ENCODE measurements around the gene CEACAM1. TPM values are rescaled to one million over a fixed set of nuclear protein-coding genes. Genes with fewer than 3 reads are reported as not detected.

The CEACAM1 gene
- total and polyA plus RNA-seq, 9 of the 15 experiments (the other 6 are each of a cell fraction or from before 2014, with no cell fraction given), result 0.04 to 0.16 (median 0.10) TPM; not detected in 1

DNA sequence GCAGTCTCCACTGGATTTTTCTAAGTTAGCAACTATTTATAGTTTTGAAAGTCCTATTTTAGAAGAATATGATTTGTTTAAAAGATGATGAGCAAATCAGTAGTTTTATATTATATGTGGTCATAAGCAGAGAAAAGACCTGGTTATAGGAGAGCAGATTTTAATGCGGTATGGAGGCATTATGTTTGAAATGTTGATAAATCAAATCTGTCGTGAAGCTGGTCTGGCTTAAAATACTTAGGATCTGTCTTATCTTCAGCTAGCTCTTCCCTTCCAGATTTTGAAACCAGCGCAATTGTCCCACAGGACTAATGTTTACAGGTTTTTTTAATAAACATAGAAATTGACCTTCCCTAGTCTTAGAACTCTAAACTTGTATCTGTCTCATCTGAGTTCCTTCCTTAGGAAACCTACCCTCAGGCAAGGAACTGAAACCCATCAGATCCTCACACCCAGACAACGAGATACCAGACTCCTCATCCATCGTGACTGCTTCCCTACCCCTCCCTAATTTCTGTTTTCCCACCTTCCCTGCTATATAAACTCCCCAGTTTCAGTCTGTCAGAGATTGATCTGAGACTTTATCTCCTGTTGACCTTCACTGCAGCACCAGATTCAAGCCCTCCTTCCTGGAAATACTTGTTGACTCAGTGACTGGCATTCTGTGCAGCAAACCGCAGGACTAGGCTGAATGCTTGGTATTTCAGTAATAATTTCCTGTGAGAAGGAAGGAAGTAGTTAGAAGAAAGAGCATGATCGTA, 47.8 kb downstream of the CEACAM1 start (continued):
- TF ChIP-seq, protein P1, sequence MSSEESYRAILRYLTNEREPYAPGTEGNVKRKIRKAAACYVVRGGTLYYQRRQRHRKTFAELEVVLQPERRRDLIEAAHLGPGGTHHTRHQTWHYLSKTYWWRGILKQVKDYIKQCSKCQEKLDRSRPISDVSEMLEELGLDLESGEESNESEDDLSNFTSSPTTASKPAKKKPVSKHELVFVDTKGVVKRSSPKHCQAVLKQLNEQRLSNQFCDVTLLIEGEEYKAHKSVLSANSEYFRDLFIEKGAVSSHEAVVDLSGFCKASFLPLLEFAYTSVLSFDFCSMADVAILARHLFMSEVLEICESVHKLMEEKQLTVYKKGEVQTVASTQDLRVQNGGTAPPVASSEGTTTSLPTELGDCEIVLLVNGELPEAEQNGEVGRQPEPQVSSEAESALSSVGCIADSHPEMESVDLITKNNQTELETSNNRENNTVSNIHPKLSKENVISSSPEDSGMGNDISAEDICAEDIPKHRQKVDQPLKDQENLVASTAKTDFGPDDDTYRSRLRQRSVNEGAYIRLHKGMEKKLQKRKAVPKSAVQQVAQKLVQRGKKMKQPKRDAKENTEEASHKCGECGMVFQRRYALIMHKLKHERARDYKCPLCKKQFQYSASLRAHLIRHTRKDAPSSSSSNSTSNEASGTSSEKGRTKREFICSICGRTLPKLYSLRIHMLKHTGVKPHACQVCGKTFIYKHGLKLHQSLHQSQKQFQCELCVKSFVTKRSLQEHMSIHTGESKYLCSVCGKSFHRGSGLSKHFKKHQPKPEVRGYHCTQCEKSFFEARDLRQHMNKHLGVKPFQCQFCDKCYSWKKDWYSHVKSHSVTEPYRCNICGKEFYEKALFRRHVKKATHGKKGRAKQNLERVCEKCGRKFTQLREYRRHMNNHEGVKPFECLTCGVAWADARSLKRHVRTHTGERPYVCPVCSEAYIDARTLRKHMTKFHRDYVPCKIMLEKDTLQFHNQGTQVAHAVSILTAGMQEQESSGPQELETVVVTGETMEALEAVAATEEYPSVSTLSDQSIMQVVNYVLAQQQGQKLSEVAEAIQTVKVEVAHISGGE (CRISPR knock-in tag; IDR thresholded peaks at IDR 0.05), result no peak
- TF ChIP-seq STAG1 (CRISPR knock-in tag; IDR thresholded peaks at IDR 0.05; ENCODE audit: borderline replicate concordance) (no peak), CTBP1 (IDR thresholded peaks at IDR 0.05; ENCODE audit: borderline replicate concordance) (no peak), YY1 (IDR thresholded peaks at IDR 0.05; ENCODE audit: borderline replicate concordance in 1 of 3, control insufficient read depth in 1 of 3, extremely low read depth in 1 of 3, insufficient read depth in 3 of 3, insufficient read length in 1 of 3, insufficient replicate concordance in 2 of 3, low read depth in 1 of 3, low read length in 2 of 3) (no peak), ZFP1 (CRISPR knock-in tag; IDR thresholded peaks at IDR 0.05) (no peak), ZNF239 (CRISPR knock-in tag; IDR thresholded peaks at IDR 0.05) (no peak), ZKSCAN8 (CRISPR knock-in tag; IDR thresholded peaks at IDR 0.05) (no peak), ARNT (IDR thresholded peaks at IDR 0.05) (no peak), ZNF184 (CRISPR knock-in tag; IDR thresholded peaks at IDR 0.05) (no peak), NCOR1 (IDR thresholded peaks at IDR 0.05) (no peak)
- TF ChIP-seq, protein P2, sequence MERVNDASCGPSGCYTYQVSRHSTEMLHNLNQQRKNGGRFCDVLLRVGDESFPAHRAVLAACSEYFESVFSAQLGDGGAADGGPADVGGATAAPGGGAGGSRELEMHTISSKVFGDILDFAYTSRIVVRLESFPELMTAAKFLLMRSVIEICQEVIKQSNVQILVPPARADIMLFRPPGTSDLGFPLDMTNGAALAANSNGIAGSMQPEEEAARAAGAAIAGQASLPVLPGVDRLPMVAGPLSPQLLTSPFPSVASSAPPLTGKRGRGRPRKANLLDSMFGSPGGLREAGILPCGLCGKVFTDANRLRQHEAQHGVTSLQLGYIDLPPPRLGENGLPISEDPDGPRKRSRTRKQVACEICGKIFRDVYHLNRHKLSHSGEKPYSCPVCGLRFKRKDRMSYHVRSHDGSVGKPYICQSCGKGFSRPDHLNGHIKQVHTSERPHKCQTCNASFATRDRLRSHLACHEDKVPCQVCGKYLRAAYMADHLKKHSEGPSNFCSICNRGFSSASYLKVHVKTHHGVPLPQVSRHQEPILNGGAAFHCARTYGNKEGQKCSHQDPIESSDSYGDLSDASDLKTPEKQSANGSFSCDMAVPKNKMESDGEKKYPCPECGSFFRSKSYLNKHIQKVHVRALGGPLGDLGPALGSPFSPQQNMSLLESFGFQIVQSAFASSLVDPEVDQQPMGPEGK (CRISPR knock-in tag; IDR thresholded peaks at IDR 0.05; ENCODE audit: borderline replicate concordance), result no peak
- TF ChIP-seq, protein P3, sequence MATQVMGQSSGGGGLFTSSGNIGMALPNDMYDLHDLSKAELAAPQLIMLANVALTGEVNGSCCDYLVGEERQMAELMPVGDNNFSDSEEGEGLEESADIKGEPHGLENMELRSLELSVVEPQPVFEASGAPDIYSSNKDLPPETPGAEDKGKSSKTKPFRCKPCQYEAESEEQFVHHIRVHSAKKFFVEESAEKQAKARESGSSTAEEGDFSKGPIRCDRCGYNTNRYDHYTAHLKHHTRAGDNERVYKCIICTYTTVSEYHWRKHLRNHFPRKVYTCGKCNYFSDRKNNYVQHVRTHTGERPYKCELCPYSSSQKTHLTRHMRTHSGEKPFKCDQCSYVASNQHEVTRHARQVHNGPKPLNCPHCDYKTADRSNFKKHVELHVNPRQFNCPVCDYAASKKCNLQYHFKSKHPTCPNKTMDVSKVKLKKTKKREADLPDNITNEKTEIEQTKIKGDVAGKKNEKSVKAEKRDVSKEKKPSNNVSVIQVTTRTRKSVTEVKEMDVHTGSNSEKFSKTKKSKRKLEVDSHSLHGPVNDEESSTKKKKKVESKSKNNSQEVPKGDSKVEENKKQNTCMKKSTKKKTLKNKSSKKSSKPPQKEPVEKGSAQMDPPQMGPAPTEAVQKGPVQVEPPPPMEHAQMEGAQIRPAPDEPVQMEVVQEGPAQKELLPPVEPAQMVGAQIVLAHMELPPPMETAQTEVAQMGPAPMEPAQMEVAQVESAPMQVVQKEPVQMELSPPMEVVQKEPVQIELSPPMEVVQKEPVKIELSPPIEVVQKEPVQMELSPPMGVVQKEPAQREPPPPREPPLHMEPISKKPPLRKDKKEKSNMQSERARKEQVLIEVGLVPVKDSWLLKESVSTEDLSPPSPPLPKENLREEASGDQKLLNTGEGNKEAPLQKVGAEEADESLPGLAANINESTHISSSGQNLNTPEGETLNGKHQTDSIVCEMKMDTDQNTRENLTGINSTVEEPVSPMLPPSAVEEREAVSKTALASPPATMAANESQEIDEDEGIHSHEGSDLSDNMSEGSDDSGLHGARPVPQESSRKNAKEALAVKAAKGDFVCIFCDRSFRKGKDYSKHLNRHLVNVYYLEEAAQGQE (IDR thresholded peaks at IDR 0.05; ENCODE audit: borderline replicate concordance), result no peak
- TF ChIP-seq, protein P3 (CRISPR knock-in tag; IDR thresholded peaks at IDR 0.05; ENCODE audit: low read depth), result no peak

Measured in K562 (cell line).